Measurements from ENCODE around the gene CEBPZOS. TPM values are rescaled to one million over a fixed set of nuclear protein-coding genes. Genes with fewer than 3 reads are reported as not detected.
"Not testable (repeated sequence)": the region's sequence is repeated elsewhere in the genome, so short reads cannot be mapped to it uniquely, and the experiment has no call there.

CEBPZOS gene
- total RNA-seq, 4 donors from 2014 or later = 14.1 to 23.7 (median 20.1) TPM

GRCh38 chr2:37224063-37224462, 27.8 kb downstream of the CEBPZOS start:
- no peak for TF ChIP-seq CTCF (IDR thresholded peaks at IDR 0.05)
- DNase-seq (ENCODE audit: low spot score) (no peak), ATAC-seq (ENCODE audit: low FRiP score) (no peak)

GRCh38 chr2:37225129-37225528, 28.8 kb downstream of the CEBPZOS start:
- not testable (repeated sequence) for DNase-seq (ENCODE audit: low spot score); ATAC-seq (ENCODE audit: low FRiP score)

GRCh38 chr2:37226863-37227262, 30.6 kb downstream of the CEBPZOS start:
- ATAC-seq (ENCODE audit: low FRiP score) = no peak

GRCh38 chr2:37228788-37229187, 32.5 kb downstream of the CEBPZOS start:
- no peak for DNase-seq (ENCODE audit: low spot score)
- no peak for TF ChIP-seq CTCF (IDR thresholded peaks at IDR 0.05)
- ATAC-seq (ENCODE audit: low FRiP score) = no peak

More at GRCh38 chr2:37226863-37227262, 30.6 kb downstream of the CEBPZOS start:
- no peak for DNase-seq (ENCODE audit: low spot score)
- no peak for TF ChIP-seq CTCF (IDR thresholded peaks at IDR 0.05)

GRCh38 chr2:37230581-37230980, 34.3 kb downstream of the CEBPZOS start:
- ATAC-seq (ENCODE audit: low FRiP score) = no peak
- TF ChIP-seq CTCF (IDR thresholded peaks at IDR 0.05) = no peak
- no peak for DNase-seq (ENCODE audit: low spot score)

- peak; percentile 72 for DNase-seq (ENCODE audit: low spot score)
- ATAC-seq (ENCODE audit: low FRiP score) = peak; percentile 98
- no peak for TF ChIP-seq CTCF (IDR thresholded peaks at IDR 0.05)
These were observed 35.2 kb downstream of the CEBPZOS start, which contains the start of the genes CEBPZ and NDUFAF7 for GRCh38 chr2:37231241-37232130. CEBPZ (minus strand) TSS chr2:37231596; CDS start chr2:37231567, 29 bp downstream. NDUFAF7 (plus strand) TSS chr2:37231658; CDS start chr2:37231706, 48 bp downstream.

GRCh38 chr2:37232131-37232933, 36.0 kb downstream of the CEBPZOS start:
- no peak for ATAC-seq (ENCODE audit: low FRiP score)
- no peak for DNase-seq (ENCODE audit: low spot score)
- TF ChIP-seq CTCF (IDR thresholded peaks at IDR 0.05) = no peak
